GM19099 (cell line): ENCODE measurements around the gene PCP4L1.

Experiments
- POLR2A ChIP-seq: IDR thresholded peaks from 3 replicates; pipeline ENCODE4 v1.6.1; 2011; ENCODE audit warnings: low read depth; ENCODE audit not compliant: insufficient read length; ENCODE audit errors: extremely low read depth

The PCP4L1 gene

GRCh38 chr1:161258439-161259344 is at the start of gene PCP4L1:
Gene PCP4L1, plus strand, starts transcription at chr1:161258745. Its CDS starts 230 bp downstream, at chr1:161258975.
- peak; percentile 38 for TF ChIP-seq POLR2A

- TF ChIP-seq POLR2A = no peak
These were observed 48.6 kb upstream of the PCP4L1 start for GRCh38 chr1:161209790-161210409.

- no peak for TF ChIP-seq POLR2A
These were observed 44.2 kb upstream of the PCP4L1 start for GRCh38 chr1:161214369-161214768.

- no peak for TF ChIP-seq POLR2A
These were observed 43.5 kb upstream of the PCP4L1 start, which contains the start of gene FCER1G for GRCh38 chr1:161215076-161215475. Gene FCER1G, plus strand, starts transcription at chr1:161215295. Its CDS starts 27 bp downstream, at chr1:161215322.

GRCh38 chr1:161216945-161217712 is 41.4 kb upstream of the PCP4L1 start:
- TF ChIP-seq POLR2A = no peak

- no peak for TF ChIP-seq POLR2A
These were observed 40.7 kb upstream of the PCP4L1 start for GRCh38 chr1:161217831-161218230.

GRCh38 chr1:161218301-161219077 is 40.1 kb upstream of the PCP4L1 start:
- TF ChIP-seq POLR2A = no peak

GRCh38 chr1:161219078-161219892 is 39.3 kb upstream of the PCP4L1 start:
- no peak for TF ChIP-seq POLR2A

- no peak for TF ChIP-seq POLR2A
These were observed 38.5 kb upstream of the PCP4L1 start for GRCh38 chr1:161220002-161220401.

GRCh38 chr1:161222175-161223019 is 36.1 kb upstream of the PCP4L1 start:
- no peak for TF ChIP-seq POLR2A

GRCh38 chr1:161223805-161224694 is 34.5 kb upstream of the PCP4L1 start:
- TF ChIP-seq POLR2A = no peak

GRCh38 chr1:161225178-161225533 is 33.4 kb upstream of the PCP4L1 start:
- no peak for TF ChIP-seq POLR2A

- peak; percentile 63 for TF ChIP-seq POLR2A
These were observed 32.8 kb upstream of the PCP4L1 start, which contains the start of gene TOMM40L for GRCh38 chr1:161225534-161226319. Gene TOMM40L, plus strand, starts transcription at chr1:161226060. Its CDS starts 430 bp downstream, at chr1:161226490.
